ENCODE measurements around the gene ESCO1. TPM values are rescaled to one million over a fixed set of nuclear protein-coding genes. Genes with fewer than 3 reads are reported as not detected.

The ESCO1 gene
- total and polyA plus RNA-seq, 2 of the 4 experiments (the other 2 are of a cell fraction) = 3.1 to 4.5 TPM

DNA sequence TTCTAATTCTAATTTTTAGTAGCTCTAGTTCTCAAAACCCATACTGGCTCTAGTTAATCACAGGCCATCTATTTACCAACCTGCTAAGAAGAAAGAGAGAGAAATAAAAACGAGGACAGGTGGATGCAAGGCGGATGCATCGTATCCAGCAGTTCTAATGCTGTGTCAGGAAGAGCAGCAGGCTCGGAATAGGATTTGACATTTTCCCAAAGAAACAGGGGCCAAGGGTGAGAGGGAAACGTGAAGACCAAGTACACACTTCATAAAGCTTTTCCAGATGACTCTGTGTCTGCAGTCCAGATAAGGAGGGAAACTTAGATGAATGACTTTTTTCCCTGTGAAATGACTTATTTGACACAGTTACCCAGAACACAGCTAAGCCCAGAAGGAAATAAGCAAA lies 117.5 kb downstream of the ESCO1 start (continued):
- no peak for TF ChIP-seq SMC3 (IDR thresholded peaks at IDR 0.05; ENCODE audit: low read depth, low read length)
- no peak for TF ChIP-seq CEBPB (IDR thresholded peaks at IDR 0.05; ENCODE audit: low read depth, low read length)
- no peak for TF ChIP-seq MXI1 (IDR thresholded peaks at IDR 0.05; ENCODE audit: borderline replicate concordance, low read depth, low read length)

- ATAC-seq (ENCODE audit: low read depth) (no peak), DNase-seq (no peak)
- H2BK120ac ChIP-seq (ENCODE audit: low read depth, low read length) = no peak overlapping the region
- H3K27ac ChIP-seq (ENCODE audit: insufficient read depth, low read length) = no peak overlapping the region
- no peak overlapping the region for H2AK9ac ChIP-seq (replicated peaks; ENCODE audit: low read depth, low read length, poor library complexity)
- in situ Hi-C loops (cut with MboI; ENCODE audit: low sequenced_read_pairs) (loop anchor here (25.0 kb wide), 1 partner anchor 481 kb away; no protein-coding TSS in a partner anchor), intact Hi-C loops (cut with micrococcal nuclease) (no loop called here), dilution Hi-C loops (cut with HindIII; ENCODE audit: low sequenced_read_pairs, unreplicated experiment) (no loop called here)
- H3K9me1 ChIP-seq (ENCODE audit: insufficient read depth, low read length) = no peaks in the 10 kb centered on the region
- no peak overlapping the region for H3K23ac ChIP-seq (ENCODE audit: low read depth, low read length)
- no peak overlapping the region for H2BK5ac ChIP-seq (ENCODE audit: low read depth, low read length, poor library complexity, severe bottlenecking)
- no peak overlapping the region for H3K4me2 ChIP-seq (ENCODE audit: low read depth, low read length)
- no peak overlapping the region for H4K8ac ChIP-seq (ENCODE audit: low read depth in 2 of 2, low read length in 2 of 2)
- no peaks in the 10 kb centered on the region for H4K20me1 ChIP-seq (ENCODE audit: insufficient read depth, low read length)
- H3K4me3 ChIP-seq (ENCODE audit: insufficient read depth, low read depth, low read length) = no peak overlapping the region
- H3K36me3 ChIP-seq (ENCODE audit: control insufficient read depth, insufficient read depth, low read length) = no peaks in the 10 kb centered on the region
- no peak overlapping the region for H4K91ac ChIP-seq (ENCODE audit: insufficient read depth, low read depth, low read length)
- H3K9me3 ChIP-seq (ENCODE audit: control insufficient read depth, insufficient read depth, low read length) = no peaks in the 10 kb centered on the region
- 0 out of 2 replicates have a peak, but pooled peaks cover 2% of the 10 kb centered on the region for H3K4me1 ChIP-seq (ENCODE audit: control insufficient read depth, insufficient read depth, low read length)
- no peak overlapping the region for H2AFZ ChIP-seq (replicated peaks; ENCODE audit: low read length, poor library complexity)
- ChIA-PET CTCF (no interaction called here), POLR2A (ENCODE audit: unreplicated experiment) (no interaction called here)
- no peak overlapping the region for H3K18ac ChIP-seq (ENCODE audit: low read depth, low read length)
- no peak overlapping the region for H2BK15ac ChIP-seq (ENCODE audit: low read depth, low read length)
- H2BK20ac ChIP-seq (ENCODE audit: low read depth, low read length) = no peak overlapping the region
- H3K79me1 ChIP-seq (ENCODE audit: low read depth in 1 of 2, low read length in 2 of 2) = no peaks in the 10 kb centered on the region
- no peak for TF ChIP-seq MAZ (IDR thresholded peaks at IDR 0.05; ENCODE audit: borderline replicate concordance, low read depth, low read length)
- peak; percentile 69 for TF ChIP-seq MAFK (IDR thresholded peaks at IDR 0.05; ENCODE audit: low read depth, low read length)
- WGBS, 2 experiments (ENCODE audit: extremely low coverage in 2 of 2, insufficient read length in 1 of 2) = no CpG with 5 or more reads among the region's 2 CpGs
- no peak overlapping the region for H2AK5ac ChIP-seq (ENCODE audit: low read depth, low read length)
- no peak overlapping the region for H3K56ac ChIP-seq (ENCODE audit: extremely low read depth, insufficient read depth, low read length)
- no peak overlapping the region for H3K4ac ChIP-seq (ENCODE audit: low read depth, low read length)
- H3K27me3 ChIP-seq (ENCODE audit: control insufficient read depth, insufficient read depth, low read length) = 0 out of 2 replicates have a peak, but pooled peaks cover 1% of the 10 kb centered on the region
- H4K5ac ChIP-seq (ENCODE audit: low read depth, low read length) = no peak overlapping the region
- no peak overlapping the region for H3K14ac ChIP-seq (replicated peaks; ENCODE audit: low read depth, low read length)
- no TSS peak for BruUV-seq (replicated peaks)
- H3K9ac ChIP-seq (ENCODE audit: low read depth, low read length) = no peak overlapping the region
Measured at GRCh38 chr18:21481739-21482138, 118.8 kb downstream of the ESCO1 start.

Data from IMR-90 (cell line).